Activated T-helper 1 cell treated with anti-CD3 and anti-CD28 coated beads, Interleukin-12 subunit alpha, Interleukin-12 subunit beta, Interleukin-2, Interleukin-4 antibody, amounts not matched to agents 30 ng/mL and 10 ng/mL and 1 ng/mL, durations not matched to agents 14 hours and 24 hours and 36 hours (primary cell): ENCODE measurements around the gene WDFY4. TPM values are rescaled to one million over a fixed set of nuclear protein-coding genes. Genes with fewer than 3 reads are reported as not detected.

ENCODE experiments used
- DNase-seq: peaks from one replicate; pipeline ENCODE4 v3.0.0; 2021; ENCODE audit warnings: low spot score
- H3K27ac Mint-ChIP-seq: one replicate; pipeline ENCODE4 v1.8.0; 2021; ENCODE audit warnings: mild to moderate bottlenecking, mixed read lengths
- H3K27me3 Mint-ChIP-seq: one replicate; pipeline ENCODE4 v1.8.0; 2022; ENCODE audit warnings: mild to moderate bottlenecking, moderate library complexity, mixed read lengths; ENCODE audit not compliant: insufficient read depth
- H3K36me3 Mint-ChIP-seq: one replicate; pipeline ENCODE4 v1.8.0; 2021; ENCODE audit warnings: low read depth, mixed read lengths
- H3K4me1 Mint-ChIP-seq: one replicate; pipeline ENCODE4 v1.8.0; 2021; ENCODE audit warnings: low read depth, mixed read lengths
- H3K4me3 Mint-ChIP-seq: one replicate; pipeline ENCODE4 v1.8.0; 2021; ENCODE audit warnings: mild to moderate bottlenecking, moderate library complexity, mixed read lengths
- H3K9me3 Mint-ChIP-seq: one replicate; pipeline ENCODE4 v1.8.0; 2021; ENCODE audit warnings: mixed read lengths
- intact Hi-C: fragments of 100-400 bp; cut with micrococcal nuclease; formaldehyde crosslinking; loops from one replicate; pipeline ENCODE4 v1.15.1; 2024
- total RNA-seq: library from RNA; stranded (reverse); gene quantifications from 2 replicates; pipeline ENCODE4 v1.2.3, GENCODE V29; 2022

The WDFY4 gene
- total RNA-seq, 1 donor from 2014 or later: 0.08 TPM

GRCh38 chr10:48907730-48908129, 223.1 kb downstream of the WDFY4 start:
- Mint-ChIP-seq H3K4me1 (no peaks in the 10 kb centered on the region), H3K4me3 (no peak overlapping the region), H3K27ac (no peak overlapping the region), H3K36me3 (no peaks in the 10 kb centered on the region), H3K9me3 (no peaks in the 10 kb centered on the region), H3K27me3 (peaks cover 19% of the 10 kb centered on the region)
- no peak for DNase-seq
- intact Hi-C loops: no loop called here

- Mint-ChIP-seq H3K36me3 (no peaks in the 10 kb centered on the region), H3K4me1 (no peaks in the 10 kb centered on the region), H3K27ac (no peak overlapping the region), H3K4me3 (no peak overlapping the region), H3K27me3 (peaks cover 15% of the 10 kb centered on the region), H3K9me3 (no peaks in the 10 kb centered on the region)
- intact Hi-C loops: no loop called here
- DNase-seq: no peak
Measured at GRCh38 chr10:48910548-48910947, 225.9 kb downstream of the WDFY4 start.

GRCh38 chr10:48913674-48914073, 229.0 kb downstream of the WDFY4 start:
- Mint-ChIP-seq H3K36me3 (no peaks in the 10 kb centered on the region), H3K9me3 (no peaks in the 10 kb centered on the region), H3K27ac (no peak overlapping the region), H3K4me3 (no peak overlapping the region), H3K27me3 (peaks cover 19% of the 10 kb centered on the region), H3K4me1 (no peaks in the 10 kb centered on the region)
- intact Hi-C loops: no loop called here
- DNase-seq: no peak

GRCh38 chr10:48923748-48924147, 239.1 kb downstream of the WDFY4 start:
- no peak overlapping the region for H3K4me3 Mint-ChIP-seq
- peaks cover 6% of the 10 kb centered on the region for H3K27me3 Mint-ChIP-seq
- intact Hi-C loops: no loop called here
- no peaks in the 10 kb centered on the region for H3K4me1 Mint-ChIP-seq
- no peak overlapping the region for H3K27ac Mint-ChIP-seq
- no peaks in the 10 kb centered on the region for H3K36me3 Mint-ChIP-seq
- no peaks in the 10 kb centered on the region for H3K9me3 Mint-ChIP-seq
- DNase-seq: no peak

- H3K27ac Mint-ChIP-seq: no peak overlapping the region
- no peak for DNase-seq
- peaks cover 2% of the 10 kb centered on the region for H3K27me3 Mint-ChIP-seq
- no peak overlapping the region for H3K4me3 Mint-ChIP-seq
- H3K9me3 Mint-ChIP-seq: no peaks in the 10 kb centered on the region
- no peaks in the 10 kb centered on the region for H3K36me3 Mint-ChIP-seq
- H3K4me1 Mint-ChIP-seq: no peaks in the 10 kb centered on the region
- intact Hi-C loops: no loop called here
Measured at GRCh38 chr10:48924988-48925387, 240.3 kb downstream of the WDFY4 start.

- Mint-ChIP-seq H3K36me3 (no peaks in the 10 kb centered on the region), H3K4me1 (no peaks in the 10 kb centered on the region), H3K27me3 (peaks cover 2% of the 10 kb centered on the region), H3K4me3 (no peak overlapping the region), H3K27ac (no peak overlapping the region), H3K9me3 (no peaks in the 10 kb centered on the region)
- intact Hi-C loops: no loop called here
- no peak for DNase-seq
Measured at GRCh38 chr10:48926255-48926654, 241.6 kb downstream of the WDFY4 start.

- Mint-ChIP-seq H3K27ac (no peak overlapping the region), H3K27me3 (peaks cover 2% of the 10 kb centered on the region), H3K36me3 (no peaks in the 10 kb centered on the region), H3K4me1 (no peaks in the 10 kb centered on the region), H3K4me3 (no peak overlapping the region), H3K9me3 (no peaks in the 10 kb centered on the region)
- DNase-seq: no peak
- intact Hi-C loops: no loop called here
Measured at GRCh38 chr10:48926764-48927540, 242.3 kb downstream of the WDFY4 start.

GRCh38 chr10:48929413-48929990, 244.8 kb downstream of the WDFY4 start:
- intact Hi-C loops: no loop called here
- Mint-ChIP-seq H3K27me3 (no peaks in the 10 kb centered on the region), H3K36me3 (no peaks in the 10 kb centered on the region), H3K9me3 (no peaks in the 10 kb centered on the region), H3K4me1 (no peaks in the 10 kb centered on the region), H3K27ac (no peak overlapping the region), H3K4me3 (no peak overlapping the region)
- DNase-seq: no peak

- Mint-ChIP-seq H3K4me3 (no peak overlapping the region), H3K27me3 (no peaks in the 10 kb centered on the region), H3K4me1 (no peaks in the 10 kb centered on the region), H3K9me3 (no peaks in the 10 kb centered on the region), H3K36me3 (no peaks in the 10 kb centered on the region), H3K27ac (no peak overlapping the region)
- intact Hi-C loops: no loop called here
- DNase-seq: no peak
Measured at GRCh38 chr10:48931188-48931587, 246.5 kb downstream of the WDFY4 start.

GRCh38 chr10:48932831-48933664, 248.4 kb downstream of the WDFY4 start:
- no peaks in the 10 kb centered on the region for H3K4me1 Mint-ChIP-seq
- H3K27me3 Mint-ChIP-seq: no peaks in the 10 kb centered on the region
- intact Hi-C loops: no loop called here
- DNase-seq: no peak
- H3K9me3 Mint-ChIP-seq: no peaks in the 10 kb centered on the region
- no peak overlapping the region for H3K4me3 Mint-ChIP-seq
- no peak overlapping the region for H3K27ac Mint-ChIP-seq
- H3K36me3 Mint-ChIP-seq: no peaks in the 10 kb centered on the region

- intact Hi-C loops: no loop called here
Measured at GRCh38 chr10:48934672-48935501, 250.2 kb downstream of the WDFY4 start.

GRCh38 chr10:48935577-48935976, 250.9 kb downstream of the WDFY4 start:
- no peaks in the 10 kb centered on the region for H3K36me3 Mint-ChIP-seq
- DNase-seq: no peak
- peaks cover 2% of the 10 kb centered on the region for H3K27me3 Mint-ChIP-seq
- H3K4me1 Mint-ChIP-seq: no peaks in the 10 kb centered on the region
- intact Hi-C loops: no loop called here
- no peak overlapping the region for H3K4me3 Mint-ChIP-seq
- H3K27ac Mint-ChIP-seq: no peak overlapping the region
- H3K9me3 Mint-ChIP-seq: no peaks in the 10 kb centered on the region

More at GRCh38 chr10:48934672-48935501, 250.2 kb downstream of the WDFY4 start:
- Mint-ChIP-seq H3K27me3 (peaks cover 2% of the 10 kb centered on the region), H3K9me3 (no peaks in the 10 kb centered on the region), H3K4me3 (no peak overlapping the region), H3K27ac (no peak overlapping the region), H3K36me3 (no peaks in the 10 kb centered on the region), H3K4me1 (no peaks in the 10 kb centered on the region)
- DNase-seq: no peak
